ENCODE data around the gene CD151. TPM values are rescaled to one million over a fixed set of nuclear protein-coding genes. Genes with fewer than 3 reads are reported as not detected.

Gene CD151
- total RNA-seq, 2 experiments from 2014 or later: 23.1 to 54.9 TPM

- Mint-ChIP-seq H3K27ac (no peak overlapping the region), H3K9me3 (ENCODE audit: low read depth) (no peaks in the 10 kb centered on the region), H3K36me3 (peaks cover 6% of the 10 kb centered on the region), H3K27me3 (no peaks in the 10 kb centered on the region), H3K4me1 (no peaks in the 10 kb centered on the region), H3K4me3 (no peak overlapping the region)
- no peak for DNase-seq
- CTCF ChIA-PET: no interaction called here
- no peak for ATAC-seq
Observed at GRCh38 chr11:884578-885070, 51.9 kb downstream of the CD151 start.

GRCh38 chr11:886568-886967, 53.8 kb downstream of the CD151 start:
- H3K27me3 Mint-ChIP-seq: no peaks in the 10 kb centered on the region
- peaks cover 6% of the 10 kb centered on the region for H3K36me3 Mint-ChIP-seq
- no peak for DNase-seq
- H3K4me3 Mint-ChIP-seq: no peak overlapping the region
- CTCF ChIA-PET: no interaction called here
- H3K9me3 Mint-ChIP-seq (ENCODE audit: low read depth): no peaks in the 10 kb centered on the region
- ATAC-seq: no peak
- no peak overlapping the region for H3K27ac Mint-ChIP-seq
- no peaks in the 10 kb centered on the region for H3K4me1 Mint-ChIP-seq

- no peak for ATAC-seq
- Mint-ChIP-seq H3K27me3 (no peaks in the 10 kb centered on the region), H3K27ac (no peak overlapping the region), H3K36me3 (peaks cover 2% of the 10 kb centered on the region), H3K9me3 (ENCODE audit: low read depth) (no peaks in the 10 kb centered on the region), H3K4me3 (no peak overlapping the region), H3K4me1 (no peaks in the 10 kb centered on the region)
- no peak for DNase-seq
- CTCF ChIA-PET: no interaction called here
Observed at GRCh38 chr11:887589-887988, 54.8 kb downstream of the CD151 start.

Other genes with a start within 250 kb of the CD151 start
- gene IRF7, start 217.0 kb upstream of the CD151 start, total RNA-seq: 100 to 1,000 TPM; 146 to 267 TPM
- gene CDHR5, start 208.0 kb upstream of the CD151 start, total RNA-seq: not detected
- gene SCT, start 205.8 kb upstream of the CD151 start, total RNA-seq: not detected
- under 1 TPM; 0.16 to 0.41 TPM for gene DRD4, start 195.7 kb upstream of the CD151 start, total RNA-seq
- 10 to 100 TPM; 39.0 to 40.1 TPM for gene DEAF1, start 137.7 kb upstream of the CD151 start, total RNA-seq
- gene TMEM80, start 137.1 kb upstream of the CD151 start, total RNA-seq: 10 to 100 TPM; 23.5 to 26.0 TPM
- 10 to 100 TPM; 17.4 to 20.2 TPM for gene EPS8L2, start 126.7 kb upstream of the CD151 start, total RNA-seq
- gene TALDO1, start 85.5 kb upstream of the CD151 start, total RNA-seq: 100 to 1,000 TPM; 249 to 293 TPM
- 10 to 100 TPM; 62.4 to 79.4 TPM for gene GATD1, start 55.5 kb upstream of the CD151 start, total RNA-seq
- gene CEND1, start 42.9 kb upstream of the CD151 start, total RNA-seq: 1 to 10 TPM; 1.3 to 3.7 TPM
- 10 to 100 TPM; 49.4 to 54.7 TPM for gene SLC25A22, start 34.7 kb upstream of the CD151 start, total RNA-seq
- gene PIDD1, start 27.7 kb upstream of the CD151 start, total RNA-seq: 10 to 100 TPM; 42.4 to 59.8 TPM
- 1,000 to 10,000 TPM; 1,844 to 1,872 TPM for gene RPLP2, start 23.0 kb upstream of the CD151 start, total RNA-seq
- 10 to 100 TPM; 64.7 to 70.0 TPM for gene PNPLA2, start 14.0 kb upstream of the CD151 start, total RNA-seq
- gene CRACR2B, start 5.0 kb upstream of the CD151 start, total RNA-seq: 10 to 100 TPM; 11.3 to 14.1 TPM
- gene POLR2L, start 9.6 kb downstream of the CD151 start, total RNA-seq: 100 to 1,000 TPM in 1 of 2 experiments, 10 to 100 TPM in 1; 87.6 to 114 TPM
- 10 to 100 TPM in 1 of 2 experiments, 1 to 10 TPM in 1; 7.8 to 17.8 TPM for gene TSPAN4, start 9.9 kb downstream of the CD151 start, total RNA-seq
- 10 to 100 TPM; 46.8 to 59.4 TPM for gene CHID1, start 77.9 kb downstream of the CD151 start, total RNA-seq
- gene AP2A2, start 92.9 kb downstream of the CD151 start, total RNA-seq: 10 to 100 TPM; 36.3 to 52.2 TPM
- gene MUC6, start 203.8 kb downstream of the CD151 start, total RNA-seq: not detected
- not detected for gene MUC2, start 241.9 kb downstream of the CD151 start, total RNA-seq